GM23248 (cell line): ENCODE results near the gene COP1.

Experiments
- EZH2 ChIP-seq: fragments of 200-600 bp; sonication (generic); IDR thresholded peaks from 2 replicates; pipeline ENCODE4 v1.6.1; 2018; ENCODE audit warnings: antibody characterized with exemption, mild to moderate bottlenecking; ENCODE audit not compliant: insufficient read depth, poor library complexity, severe bottlenecking
- EZH2phosphoT487 ChIP-seq: fragments of 200-600 bp; sonication (generic); IDR thresholded peaks from 2 replicates; pipeline ENCODE4 v1.6.1; 2018; ENCODE audit warnings: antibody characterized with exemption, moderate library complexity, mild to moderate bottlenecking, low read depth; ENCODE audit not compliant: insufficient read depth

- TF ChIP-seq EZH2phosphoT487 (no peak), EZH2 (no peak)
Observed at GRCh38 chr1:176243746-176244145, 36.7 kb upstream of the COP1 start.
